Smooth muscle cell (in vitro differentiated cells): Measurements from ENCODE around the gene FBXO24. TPM values are rescaled to one million over a fixed set of nuclear protein-coding genes. Genes with fewer than 3 reads are reported as not detected.

Experiments
- DNase-seq: peaks from one replicate; lab custom pipeline; 2025; ENCODE audit not compliant: unreplicated experiment; lab: John Stamatoyannopoulos, UW
- H2AFZ ChIP-seq: fragments of 200-600 bp; sonication (generic); 2 replicates; pipeline ENCODE4 v1.6.0; 2016; ENCODE audit warnings: antibody characterized with exemption, low read depth, mild to moderate bottlenecking
- H3F3A ChIP-seq: fragments of 200-600 bp; sonication (generic); 2 replicates; pipeline ENCODE4 v1.6.0; 2017; ENCODE audit warnings: antibody characterized with exemption, low read depth
- H3K27ac ChIP-seq: fragments of 200-600 bp; sonication (generic); 2 replicates; pipeline ENCODE4 v1.5.1; 2016; ENCODE audit warnings: low read depth, mild to moderate bottlenecking
- H3K27me3 ChIP-seq: fragments of 200-600 bp; sonication (generic); 2 replicates; pipeline ENCODE4 v1.6.1; 2016; ENCODE audit warnings: low read depth, mild to moderate bottlenecking
- H3K36me3 ChIP-seq: fragments of 200-600 bp; sonication (generic); 2 replicates; pipeline ENCODE4 v1.5.1; 2016; ENCODE audit warnings: low read depth
- H3K4me1 ChIP-seq: fragments of 200-600 bp; sonication (generic); 2 replicates; pipeline ENCODE4 v1.5.1; 2016; ENCODE audit warnings: low read depth
- H3K4me2 ChIP-seq: fragments of 200-600 bp; sonication (generic); 2 replicates; pipeline ENCODE4 v1.6.0; 2016; ENCODE audit warnings: mild to moderate bottlenecking
- H3K4me3 ChIP-seq: fragments of 200-600 bp; sonication (generic); 2 replicates; pipeline ENCODE4 v1.5.1; 2016; ENCODE audit warnings: mild to moderate bottlenecking
- H3K79me2 ChIP-seq: fragments of 200-600 bp; sonication (generic); 2 replicates; pipeline ENCODE4 v1.6.0; 2016; ENCODE audit warnings: low read depth, mild to moderate bottlenecking
- H3K9ac ChIP-seq: fragments of 200-600 bp; sonication (generic); 2 replicates; pipeline ENCODE4 v1.6.0; 2016; ENCODE audit warnings: low read depth
- H3K9me3 ChIP-seq: fragments of 200-600 bp; sonication (generic); replicated peaks from 2 replicates; pipeline ENCODE4 v1.5.1; 2016; ENCODE audit warnings: low read depth
- H4K20me1 ChIP-seq: fragments of 200-600 bp; sonication (generic); 2 replicates; pipeline ENCODE4 v1.6.0; 2016; ENCODE audit warnings: low read depth
- CTCF ChIP-seq: fragments of 200-600 bp; sonication (generic); IDR thresholded peaks from 2 replicates; pipeline ENCODE4 v1.5.1; 2017; ENCODE audit warnings: borderline replicate concordance, mild to moderate bottlenecking, antibody characterized with exemption; ENCODE audit not compliant: insufficient read depth, poor library complexity, severe bottlenecking
- WGBS: methylation state at CpG from one replicate; pipeline ENCODE4 v1.1.7; 2016; ENCODE audit warnings: low lambda C conversion rate; 5-methylcytosine and 5-hydroxymethylcytosine counted together
- polyA plus RNA-seq: library from polyadenylated mRNA; unstranded; fragments of >200 nt; fragmentation: Nextera tagmentation; extraction: Ambion mirVana; gene quantifications from 2 replicates; pipeline ENCODE4 v1.2.1, GENCODE V29; 2016
- total RNA-seq: library from RNA; depleted of rRNA; stranded (reverse); fragments of >200 nt; gene quantifications from 2 replicates; pipeline ENCODE4 v1.2.3, GENCODE V29; 2014

The FBXO24 gene
- total and polyA plus RNA-seq, 2 experiments from 2014 or later, result 0.22 to 0.61 TPM

GRCh38 chr7:100568176-100568895 is 17.8 kb upstream of the FBXO24 start:
- Histone ChIP-seq H3K27me3 (peaks cover 7% of the 10 kb centered on the region), H3K27ac (no peak overlapping the region), H3K9me3 (no peaks in the 10 kb centered on the region), H3K4me1 (peaks cover 11% of the 10 kb centered on the region), H3K36me3 (no peaks in the 10 kb centered on the region), H3K9ac (no peak overlapping the region), H3F3A (no peaks in the 10 kb centered on the region), H2AFZ (no peak overlapping the region), H3K4me3 (no peak overlapping the region), H3K4me2 (no peak overlapping the region), H3K79me2 (no peaks in the 10 kb centered on the region), H4K20me1 (no peaks in the 10 kb centered on the region)
- 86% methylated on average over 7 of the region's 11 CpGs for WGBS
- TF ChIP-seq CTCF, result no peak
- DNase-seq, result no peak

- Histone ChIP-seq H3K9ac (peak overlapping the region; percentile 6), H3K4me2 (peak overlapping the region; percentile 87), H3F3A (no peaks in the 10 kb centered on the region), H3K4me3 (peak overlapping the region; percentile 43), H3K27ac (no peak overlapping the region), H3K79me2 (no peaks in the 10 kb centered on the region), H3K9me3 (no peaks in the 10 kb centered on the region), H4K20me1 (no peaks in the 10 kb centered on the region), H2AFZ (no peak overlapping the region), H3K27me3 (peaks cover 7% of the 10 kb centered on the region), H3K36me3 (no peaks in the 10 kb centered on the region), H3K4me1 (peaks cover 11% of the 10 kb centered on the region)
- WGBS, result 24% methylated on average over 36 of the region's 36 CpGs
- peak; percentile 45 for DNase-seq
- TF ChIP-seq CTCF, result peak; percentile 29
Observed at GRCh38 chr7:100568896-100569844, 17.0 kb upstream of the FBXO24 start.

GRCh38 chr7:100570954-100571828 is 14.9 kb upstream of the FBXO24 start:
- no peak for TF ChIP-seq CTCF
- H3K9me3 ChIP-seq, result no peaks in the 10 kb centered on the region
- no peaks in the 10 kb centered on the region for H4K20me1 ChIP-seq
- no peak overlapping the region for H3K4me3 ChIP-seq
- DNase-seq, result no peak
- H3K79me2 ChIP-seq, result no peaks in the 10 kb centered on the region
- no peak overlapping the region for H3K9ac ChIP-seq
- H3F3A ChIP-seq, result no peaks in the 10 kb centered on the region
- H3K27ac ChIP-seq, result no peak overlapping the region
- H2AFZ ChIP-seq, result no peak overlapping the region
- no peak overlapping the region for H3K4me2 ChIP-seq
- peaks cover 7% of the 10 kb centered on the region for H3K27me3 ChIP-seq
- H3K36me3 ChIP-seq, result no peaks in the 10 kb centered on the region
- 61% methylated on average over 26 of the region's 26 CpGs for WGBS
- H3K4me1 ChIP-seq, result peaks cover 11% of the 10 kb centered on the region
